ENCODE data around the gene DUOXA1.

DNA sequence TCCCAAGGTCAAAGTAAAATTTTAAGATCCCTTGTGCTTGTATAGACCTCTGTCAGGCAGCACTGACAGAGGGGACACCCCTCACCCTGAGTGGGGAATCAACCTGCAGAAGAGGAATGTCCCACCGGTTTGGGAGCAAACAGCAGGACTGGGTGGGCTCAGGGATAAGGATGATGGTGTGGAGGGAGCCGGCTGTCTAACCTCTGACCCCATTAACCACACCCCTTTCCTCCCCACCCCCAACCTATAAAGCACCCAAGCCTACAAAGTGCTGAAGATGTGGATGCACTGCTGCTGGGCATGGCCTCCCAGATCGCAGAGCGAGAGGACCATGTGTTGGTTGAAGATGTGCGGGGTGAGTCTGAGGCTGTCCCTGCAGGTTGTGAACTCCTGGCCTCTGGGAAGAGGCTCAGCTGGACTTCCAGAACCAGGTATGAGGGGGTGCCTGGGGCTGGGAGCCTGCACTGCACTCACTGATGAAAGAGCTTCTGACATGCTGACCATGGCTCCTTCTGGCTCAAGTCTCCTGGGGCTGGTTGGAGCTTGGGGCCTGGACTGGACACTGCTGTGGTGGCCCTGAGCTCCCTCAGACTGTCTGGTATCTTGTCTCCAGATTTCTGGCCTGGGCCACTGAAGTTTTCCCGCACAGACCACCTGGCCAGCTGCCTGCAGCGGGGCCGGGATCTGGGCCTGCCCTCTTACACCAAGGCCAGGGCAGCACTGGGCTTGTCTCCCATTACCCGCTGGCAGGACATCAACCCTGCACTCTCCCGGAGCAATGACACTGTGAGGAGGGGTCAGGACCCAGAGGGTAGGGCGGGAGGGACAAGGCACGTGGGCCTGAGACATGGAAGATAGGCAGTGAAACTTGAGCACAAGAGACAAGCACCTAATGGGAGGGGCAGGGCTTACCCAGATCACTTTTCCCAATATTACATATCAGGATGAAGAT lies 9.4 kb upstream of the DUOXA1 start:
- TF ChIP-seq, protein P1, sequence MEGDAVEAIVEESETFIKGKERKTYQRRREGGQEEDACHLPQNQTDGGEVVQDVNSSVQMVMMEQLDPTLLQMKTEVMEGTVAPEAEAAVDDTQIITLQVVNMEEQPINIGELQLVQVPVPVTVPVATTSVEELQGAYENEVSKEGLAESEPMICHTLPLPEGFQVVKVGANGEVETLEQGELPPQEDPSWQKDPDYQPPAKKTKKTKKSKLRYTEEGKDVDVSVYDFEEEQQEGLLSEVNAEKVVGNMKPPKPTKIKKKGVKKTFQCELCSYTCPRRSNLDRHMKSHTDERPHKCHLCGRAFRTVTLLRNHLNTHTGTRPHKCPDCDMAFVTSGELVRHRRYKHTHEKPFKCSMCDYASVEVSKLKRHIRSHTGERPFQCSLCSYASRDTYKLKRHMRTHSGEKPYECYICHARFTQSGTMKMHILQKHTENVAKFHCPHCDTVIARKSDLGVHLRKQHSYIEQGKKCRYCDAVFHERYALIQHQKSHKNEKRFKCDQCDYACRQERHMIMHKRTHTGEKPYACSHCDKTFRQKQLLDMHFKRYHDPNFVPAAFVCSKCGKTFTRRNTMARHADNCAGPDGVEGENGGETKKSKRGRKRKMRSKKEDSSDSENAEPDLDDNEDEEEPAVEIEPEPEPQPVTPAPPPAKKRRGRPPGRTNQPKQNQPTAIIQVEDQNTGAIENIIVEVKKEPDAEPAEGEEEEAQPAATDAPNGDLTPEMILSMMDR (conservative IDR thresholded peaks at IDR 0.05 in 1 of 2, IDR thresholded peaks at IDR 0.05 in 1 of 2; ENCODE audit: extremely low read depth in 1 of 2, insufficient read depth in 1 of 2, low read depth in 1 of 2, low read length in 2 of 2), result no peak
- TF ChIP-seq EZH2 (IDR thresholded peaks at IDR 0.05; ENCODE audit: borderline replicate concordance, low read length), result no peak

All from mammary epithelial cell (primary cell).